ENCODE data around the gene RAB6B.

RAB6B gene

GRCh38 chr3:133840055-133840737 is 55.5 kb downstream of the RAB6B start:
- Histone ChIP-seq H3K4me3 (ENCODE audit: low read length) (no peak overlapping the region), H3K9me3 (ENCODE audit: control insufficient read depth, low read length) (no peaks in the 10 kb centered on the region), H3K9ac (ENCODE audit: low read length) (no peak overlapping the region), H3K36me3 (ENCODE audit: control insufficient read depth, insufficient read depth, low read length) (no peaks in the 10 kb centered on the region), H3K27me3 (ENCODE audit: control insufficient read depth, insufficient read depth, low read length) (no peaks in the 10 kb centered on the region), H3K4me1 (ENCODE audit: control insufficient read depth, insufficient read depth, low read length) (no peaks in the 10 kb centered on the region)

DNA sequence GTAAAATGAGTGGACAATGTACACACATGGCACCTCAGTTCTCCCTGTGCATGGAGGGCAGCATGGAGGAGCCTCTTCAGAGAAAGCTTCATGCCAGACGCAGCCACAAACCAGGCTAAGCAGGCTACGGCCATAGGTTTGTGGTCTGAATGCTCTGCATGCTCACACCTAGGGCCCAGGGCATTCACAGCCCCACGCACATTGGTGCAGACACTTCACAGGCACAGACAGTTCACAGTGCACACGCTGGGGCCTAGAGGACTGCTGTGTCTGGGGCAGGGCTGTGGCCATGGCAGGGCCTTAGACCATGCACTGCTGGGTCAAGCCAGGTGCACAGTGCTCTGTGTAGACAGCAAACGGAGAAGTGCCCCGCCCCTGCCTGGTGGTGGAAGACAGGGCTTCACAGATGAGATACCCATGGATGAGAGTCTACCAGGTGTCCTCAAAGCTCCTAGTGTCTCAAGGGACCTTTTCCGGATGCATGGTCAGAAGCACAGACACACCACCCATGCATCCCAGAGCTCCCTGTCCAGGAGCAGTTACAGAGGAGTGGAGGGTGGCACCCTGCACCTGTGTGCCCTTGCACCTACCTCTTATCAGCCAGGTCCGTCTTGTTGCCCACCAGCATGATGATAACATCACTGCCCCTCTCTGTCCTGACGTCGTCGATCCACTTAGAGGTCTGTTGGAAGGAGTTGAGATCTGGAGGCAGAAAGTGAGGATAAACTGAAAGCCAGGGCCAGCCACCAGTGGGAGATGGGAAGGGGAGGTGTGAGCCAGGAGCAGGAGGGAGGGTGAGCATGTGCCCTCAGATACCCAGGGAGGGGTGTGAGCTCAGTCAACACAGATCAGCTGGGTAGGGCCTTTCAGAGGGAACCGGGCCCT is 56.5 kb downstream of the RAB6B start:
- no peaks in the 10 kb centered on the region for H3K4me1 ChIP-seq (ENCODE audit: control insufficient read depth, insufficient read depth, low read length)
- no peaks in the 10 kb centered on the region for H3K27me3 ChIP-seq (ENCODE audit: control insufficient read depth, insufficient read depth, low read length)
- no peak overlapping the region for H3K4me3 ChIP-seq (ENCODE audit: low read length)
- no peak overlapping the region for H3K9ac ChIP-seq (ENCODE audit: low read length)
- no peaks in the 10 kb centered on the region for H3K36me3 ChIP-seq (ENCODE audit: control insufficient read depth, insufficient read depth, low read length)
- H3K9me3 ChIP-seq (ENCODE audit: control insufficient read depth, low read length) = no peaks in the 10 kb centered on the region

DNA sequence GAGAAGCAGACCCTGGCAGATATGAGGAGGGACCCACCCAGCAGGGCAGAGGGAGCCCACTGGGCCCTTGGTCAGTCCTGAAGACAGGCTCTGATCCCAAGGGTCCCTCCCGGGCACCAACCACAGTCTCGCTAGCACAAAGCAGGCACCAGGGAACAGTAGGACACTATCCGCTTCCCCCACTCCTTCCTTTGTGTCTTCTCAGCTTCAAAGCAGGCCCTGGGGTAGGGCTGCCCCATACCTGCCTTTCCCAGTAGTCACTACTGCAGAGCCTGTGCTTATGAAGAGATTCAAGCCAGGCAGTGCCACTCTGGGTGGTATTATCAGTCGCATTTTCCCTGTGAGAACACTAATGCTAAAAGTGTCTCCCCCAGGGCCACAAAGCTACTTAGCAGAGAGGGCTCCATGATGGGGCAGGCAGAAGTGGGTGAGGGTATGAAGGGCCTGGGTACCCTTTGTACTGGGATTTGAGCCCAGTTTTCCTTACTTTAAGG is 57.3 kb downstream of the RAB6B start:
- Histone ChIP-seq H3K36me3 (ENCODE audit: control insufficient read depth, insufficient read depth, low read length) (no peaks in the 10 kb centered on the region), H3K4me3 (ENCODE audit: low read length) (no peak overlapping the region), H3K9me3 (ENCODE audit: control insufficient read depth, low read length) (no peaks in the 10 kb centered on the region), H3K27me3 (ENCODE audit: control insufficient read depth, insufficient read depth, low read length) (no peaks in the 10 kb centered on the region), H3K9ac (ENCODE audit: low read length) (no peak overlapping the region), H3K4me1 (ENCODE audit: control insufficient read depth, insufficient read depth, low read length) (no peaks in the 10 kb centered on the region)

- Histone ChIP-seq H3K9me3 (ENCODE audit: control insufficient read depth, low read length) (no peaks in the 10 kb centered on the region), H3K4me1 (ENCODE audit: control insufficient read depth, insufficient read depth, low read length) (no peaks in the 10 kb centered on the region), H3K27me3 (ENCODE audit: control insufficient read depth, insufficient read depth, low read length) (no peaks in the 10 kb centered on the region), H3K36me3 (ENCODE audit: control insufficient read depth, insufficient read depth, low read length) (no peaks in the 10 kb centered on the region), H3K4me3 (ENCODE audit: low read length) (no peak overlapping the region), H3K9ac (ENCODE audit: low read length) (no peak overlapping the region)
These were observed 58.0 kb downstream of the RAB6B start for GRCh38 chr3:133837487-133838295.

GRCh38 chr3:133836497-133837158 is 59.1 kb downstream of the RAB6B start:
- Histone ChIP-seq H3K9me3 (ENCODE audit: control insufficient read depth, low read length) (no peaks in the 10 kb centered on the region), H3K4me3 (ENCODE audit: low read length) (no peak overlapping the region), H3K9ac (ENCODE audit: low read length) (no peak overlapping the region), H3K36me3 (ENCODE audit: control insufficient read depth, insufficient read depth, low read length) (no peaks in the 10 kb centered on the region), H3K27me3 (ENCODE audit: control insufficient read depth, insufficient read depth, low read length) (no peaks in the 10 kb centered on the region), H3K4me1 (ENCODE audit: control insufficient read depth, insufficient read depth, low read length) (no peaks in the 10 kb centered on the region)

GRCh38 chr3:133835961-133836360 is 59.7 kb downstream of the RAB6B start:
- no peak overlapping the region for H3K4me3 ChIP-seq (ENCODE audit: low read length)
- no peaks in the 10 kb centered on the region for H3K9me3 ChIP-seq (ENCODE audit: control insufficient read depth, low read length)
- no peaks in the 10 kb centered on the region for H3K27me3 ChIP-seq (ENCODE audit: control insufficient read depth, insufficient read depth, low read length)
- H3K36me3 ChIP-seq (ENCODE audit: control insufficient read depth, insufficient read depth, low read length) = no peaks in the 10 kb centered on the region
- H3K9ac ChIP-seq (ENCODE audit: low read length) = no peak overlapping the region
- H3K4me1 ChIP-seq (ENCODE audit: control insufficient read depth, insufficient read depth, low read length) = no peaks in the 10 kb centered on the region

DNA sequence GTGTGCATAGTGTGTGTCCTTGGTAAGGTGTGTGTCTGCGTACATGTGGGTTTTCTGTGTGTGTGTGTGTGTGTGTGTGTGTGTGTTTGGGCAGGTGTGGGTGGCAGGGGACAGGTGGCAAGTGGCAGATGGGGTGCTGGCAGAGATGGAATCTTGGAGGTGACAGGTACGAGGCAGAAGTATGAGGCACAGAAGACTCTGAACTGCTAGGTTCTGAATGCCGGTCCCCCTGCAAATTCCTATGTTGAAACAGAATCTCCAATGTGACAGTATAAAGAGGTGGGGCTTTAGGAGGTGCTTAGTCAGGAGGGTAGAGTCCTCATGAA is 60.3 kb downstream of the RAB6B start:
- Histone ChIP-seq H3K4me3 (ENCODE audit: low read length) (no peak overlapping the region), H3K36me3 (ENCODE audit: control insufficient read depth, insufficient read depth, low read length) (no peaks in the 10 kb centered on the region)

GRCh38 chr3:133834621-133835417 is 60.9 kb downstream of the RAB6B start:
- H3K27me3 ChIP-seq (ENCODE audit: control insufficient read depth, insufficient read depth, low read length) = no peaks in the 10 kb centered on the region
- no peak overlapping the region for H3K4me3 ChIP-seq (ENCODE audit: low read length)
- H3K4me1 ChIP-seq (ENCODE audit: control insufficient read depth, insufficient read depth, low read length) = no peaks in the 10 kb centered on the region
- no peak overlapping the region for H3K9ac ChIP-seq (ENCODE audit: low read length)
- H3K36me3 ChIP-seq (ENCODE audit: control insufficient read depth, insufficient read depth, low read length) = no peaks in the 10 kb centered on the region
- H3K9me3 ChIP-seq (ENCODE audit: control insufficient read depth, low read length) = no peaks in the 10 kb centered on the region

More for the DNA sequence above, 60.3 kb downstream of the RAB6B start:
- no peak overlapping the region for H3K9ac ChIP-seq (ENCODE audit: low read length)
- H3K4me1 ChIP-seq (ENCODE audit: control insufficient read depth, insufficient read depth, low read length) = no peaks in the 10 kb centered on the region
- no peaks in the 10 kb centered on the region for H3K9me3 ChIP-seq (ENCODE audit: control insufficient read depth, low read length)
- H3K27me3 ChIP-seq (ENCODE audit: control insufficient read depth, insufficient read depth, low read length) = no peaks in the 10 kb centered on the region

DNA sequence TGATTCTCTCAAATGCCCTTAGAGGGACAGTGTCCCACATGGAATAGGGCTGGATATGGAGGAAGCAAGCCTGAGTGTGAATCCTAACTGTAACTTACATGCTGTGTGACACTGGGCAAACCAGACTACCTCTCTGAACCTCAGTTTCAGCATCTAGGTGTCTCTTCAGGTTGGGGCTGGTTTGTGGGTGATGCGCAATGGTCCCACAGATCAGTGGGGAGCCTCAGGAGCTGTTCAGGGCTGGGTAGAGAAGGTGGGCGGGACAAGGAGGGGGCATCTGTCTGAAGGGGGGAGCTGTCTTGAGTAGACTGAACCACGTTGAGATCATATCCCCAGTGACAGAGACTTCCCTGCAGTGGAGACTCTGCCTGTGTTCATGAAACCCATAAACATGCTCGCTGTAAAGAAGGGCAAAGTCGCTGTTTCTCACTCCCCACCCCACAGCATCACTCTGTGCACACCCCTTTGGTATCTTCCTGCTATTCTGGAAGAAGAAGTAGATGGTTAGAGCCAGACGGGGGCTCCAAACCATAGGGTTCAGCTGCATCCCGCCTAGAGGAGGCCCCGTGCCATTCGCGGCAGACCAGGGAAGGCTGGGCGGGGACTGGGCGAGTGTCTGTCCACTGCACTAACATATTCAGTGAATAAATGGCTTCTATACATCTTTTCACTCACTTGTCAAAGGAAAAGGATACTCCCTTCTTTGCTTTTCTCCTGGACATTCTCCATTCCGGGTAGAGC is 61.6 kb downstream of the RAB6B start:
- Histone ChIP-seq H3K9ac (ENCODE audit: low read length) (no peak overlapping the region), H3K36me3 (ENCODE audit: control insufficient read depth, insufficient read depth, low read length) (no peaks in the 10 kb centered on the region), H3K27me3 (ENCODE audit: control insufficient read depth, insufficient read depth, low read length) (no peaks in the 10 kb centered on the region), H3K9me3 (ENCODE audit: control insufficient read depth, low read length) (no peaks in the 10 kb centered on the region), H3K4me3 (ENCODE audit: low read length) (no peak overlapping the region), H3K4me1 (ENCODE audit: control insufficient read depth, insufficient read depth, low read length) (no peaks in the 10 kb centered on the region)

GRCh38 chr3:133833267-133833666 is 62.4 kb downstream of the RAB6B start:
- H3K4me3 ChIP-seq (ENCODE audit: low read length) = no peak overlapping the region
- H3K9me3 ChIP-seq (ENCODE audit: control insufficient read depth, low read length) = no peaks in the 10 kb centered on the region
- no peaks in the 10 kb centered on the region for H3K27me3 ChIP-seq (ENCODE audit: control insufficient read depth, insufficient read depth, low read length)
- no peaks in the 10 kb centered on the region for H3K36me3 ChIP-seq (ENCODE audit: control insufficient read depth, insufficient read depth, low read length)
- H3K4me1 ChIP-seq (ENCODE audit: control insufficient read depth, insufficient read depth, low read length) = no peaks in the 10 kb centered on the region
- no peak overlapping the region for H3K9ac ChIP-seq (ENCODE audit: low read length)

DNA sequence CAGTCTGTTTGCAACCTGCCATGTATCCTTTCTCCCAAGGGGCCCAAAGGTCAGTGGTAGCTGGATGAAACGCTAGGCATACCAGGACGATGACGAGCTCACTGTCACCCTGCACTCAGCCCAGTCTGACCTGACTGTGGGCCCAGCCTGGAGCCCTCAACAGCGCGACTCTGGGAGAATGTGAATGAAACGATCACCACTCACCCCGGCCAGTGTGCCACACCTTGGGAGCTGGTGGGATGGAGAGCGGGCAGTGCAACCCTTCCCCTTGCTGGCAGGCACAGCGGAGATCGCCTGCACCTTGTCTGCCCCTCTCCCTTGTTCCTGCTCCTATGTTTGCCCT is 62.9 kb downstream of the RAB6B start:
- no peaks in the 10 kb centered on the region for H3K9me3 ChIP-seq (ENCODE audit: control insufficient read depth, low read length)
- H3K36me3 ChIP-seq (ENCODE audit: control insufficient read depth, insufficient read depth, low read length) = no peaks in the 10 kb centered on the region
- H3K4me1 ChIP-seq (ENCODE audit: control insufficient read depth, insufficient read depth, low read length) = no peaks in the 10 kb centered on the region
- no peaks in the 10 kb centered on the region for H3K27me3 ChIP-seq (ENCODE audit: control insufficient read depth, insufficient read depth, low read length)
- H3K4me3 ChIP-seq (ENCODE audit: low read length) = no peak overlapping the region
- H3K9ac ChIP-seq (ENCODE audit: low read length) = no peak overlapping the region
